Right ventricle myocardium inferior (tissue), 1 donor: ENCODE data around the gene ANXA2. TPM values are rescaled to one million over a fixed set of nuclear protein-coding genes. Genes with fewer than 3 reads are reported as not detected.

Source experiments
- ATAC-seq: fragments of 200-7000 bp; cut with Tn5 transposase; one replicate; pipeline ENCODE4 v1.9.1; 2020; ENCODE audit warnings: mild to moderate bottlenecking, moderate library complexity
- DNase-seq: peaks from one replicate; pipeline ENCODE4 v3.0.0; 2021; ENCODE audit errors: missing footprints
- intact Hi-C: fragments of 100-400 bp; cut with DNase I; formaldehyde crosslinking; loops from one replicate; pipeline ENCODE4 v1.11.0; 2022
- total RNA-seq: library from RNA; stranded (reverse); fragmentation: NEBNext Ultra II Directional; extraction: Animal tissue kit (Norgen Biotek cat#: 25700); gene quantifications from one replicate; pipeline ENCODE4 v1.2.1, GENCODE V29; 2021
- donor health status: DM: no; HTN: yes; CAD: no; lungs with severe emphysema.

The ANXA2 gene
- total RNA-seq, 1 donor from 2014 or later: 212 TPM

DNA sequence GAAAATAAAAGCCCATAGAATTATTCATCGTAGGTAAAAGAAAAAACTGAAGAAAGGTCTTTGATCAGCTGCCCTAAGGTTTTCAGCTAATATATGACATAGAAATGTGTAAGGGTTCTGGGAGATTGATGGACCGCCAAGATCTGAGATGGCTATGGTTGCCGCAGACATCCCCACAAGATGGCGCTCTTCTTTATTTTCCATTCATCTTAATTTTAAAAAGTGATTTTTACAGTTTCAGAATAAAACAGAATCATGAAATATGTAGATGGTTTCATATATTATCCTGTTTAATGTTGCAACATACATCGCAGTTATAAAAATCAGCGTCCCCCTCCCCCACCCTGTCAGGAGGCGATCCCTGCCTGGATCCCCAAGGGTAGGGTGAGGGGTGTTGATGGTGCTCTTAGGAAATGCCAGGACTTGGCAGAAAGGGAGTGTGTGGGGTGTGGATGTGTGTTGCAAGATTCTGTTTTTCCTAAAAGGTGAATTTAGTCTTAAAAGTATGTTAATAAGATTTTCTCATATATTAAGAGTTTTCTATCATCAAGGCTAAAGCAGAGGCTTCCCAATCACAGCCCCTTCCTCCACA, 68.8 kb downstream of the ANXA2 start:
- ATAC-seq (no peak), DNase-seq (no peak)
- intact Hi-C loops: loop anchor here (5.0 to 10.0 kb wide), 2 partner anchors 412 to 634 kb away; no protein-coding TSS in a partner anchor

GRCh38 chr15:60326824-60327654, 70.7 kb downstream of the ANXA2 start:
- intact Hi-C loops: loop anchor here (5.0 to 10.0 kb wide), 2 partner anchors 410 to 632 kb away; no protein-coding TSS in a partner anchor
- no peak for ATAC-seq
- DNase-seq: no peak

DNA sequence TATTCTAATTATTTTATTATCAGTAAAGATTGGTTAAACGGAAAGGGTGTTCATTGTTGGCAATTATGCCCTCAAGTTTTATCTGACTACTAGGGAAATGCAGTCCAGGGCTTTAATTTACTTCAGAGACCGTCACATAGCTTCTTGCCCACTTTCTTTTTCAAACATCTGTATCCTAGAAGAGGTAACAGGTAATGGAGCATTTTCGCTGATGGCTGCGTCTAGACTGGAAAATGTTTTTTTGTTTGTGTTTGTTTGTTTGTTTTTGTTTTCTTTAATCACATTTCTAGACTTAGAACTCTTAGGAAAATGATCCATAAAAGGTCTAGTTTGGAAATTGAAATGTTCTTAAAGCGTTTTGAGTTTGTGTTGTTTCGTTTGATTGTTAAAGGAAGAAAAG, 71.4 kb downstream of the ANXA2 start:
- no peak for DNase-seq
- ATAC-seq: no peak
- intact Hi-C loops: loop anchor here (5.0 to 10.0 kb wide), 2 partner anchors 409 to 632 kb away; no protein-coding TSS in a partner anchor

- no peak for DNase-seq
- no peak for ATAC-seq
- intact Hi-C loops: loop anchor here (5.0 to 10.0 kb wide), 2 partner anchors 409 to 631 kb away; no protein-coding TSS in a partner anchor
These were observed 71.9 kb downstream of the ANXA2 start for GRCh38 chr15:60325905-60326304.

- DNase-seq: no peak
- intact Hi-C loops: loop anchor here (5.0 to 10.0 kb wide), 2 partner anchors 408 to 630 kb away; no protein-coding TSS in a partner anchor
- ATAC-seq: no peak
These were observed 72.9 kb downstream of the ANXA2 start for GRCh38 chr15:60324706-60325438.

DNA sequence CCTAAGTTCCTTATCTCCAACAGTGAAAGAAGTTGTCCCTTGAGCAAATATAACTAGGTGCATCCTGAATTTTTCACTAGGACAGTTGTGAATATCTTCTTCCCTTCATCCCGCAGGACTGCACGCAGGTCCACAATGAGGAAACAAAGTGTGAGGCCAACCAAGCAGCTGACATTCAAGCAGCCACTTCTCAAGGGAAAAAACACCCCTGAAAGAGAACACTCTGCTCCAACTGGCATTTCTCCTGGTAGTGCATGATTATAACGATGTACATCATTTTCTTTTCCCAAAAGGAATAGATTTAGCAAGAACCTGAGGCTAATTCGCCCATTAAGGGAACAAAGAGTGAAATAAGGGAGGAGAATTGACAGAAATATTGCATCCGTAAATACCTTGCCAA, 74.5 kb downstream of the ANXA2 start:
- ATAC-seq (no peak), DNase-seq (no peak)
- intact Hi-C loops: loop anchor here (10.0 kb wide), 1 partner anchor 629 kb away; no protein-coding TSS in a partner anchor

GRCh38 chr15:60320365-60320764, 77.4 kb downstream of the ANXA2 start:
- DNase-seq (no peak), ATAC-seq (no peak)
- intact Hi-C loops: loop anchor here (10.0 kb wide), 1 partner anchor 626 kb away; no protein-coding TSS in a partner anchor

DNA sequence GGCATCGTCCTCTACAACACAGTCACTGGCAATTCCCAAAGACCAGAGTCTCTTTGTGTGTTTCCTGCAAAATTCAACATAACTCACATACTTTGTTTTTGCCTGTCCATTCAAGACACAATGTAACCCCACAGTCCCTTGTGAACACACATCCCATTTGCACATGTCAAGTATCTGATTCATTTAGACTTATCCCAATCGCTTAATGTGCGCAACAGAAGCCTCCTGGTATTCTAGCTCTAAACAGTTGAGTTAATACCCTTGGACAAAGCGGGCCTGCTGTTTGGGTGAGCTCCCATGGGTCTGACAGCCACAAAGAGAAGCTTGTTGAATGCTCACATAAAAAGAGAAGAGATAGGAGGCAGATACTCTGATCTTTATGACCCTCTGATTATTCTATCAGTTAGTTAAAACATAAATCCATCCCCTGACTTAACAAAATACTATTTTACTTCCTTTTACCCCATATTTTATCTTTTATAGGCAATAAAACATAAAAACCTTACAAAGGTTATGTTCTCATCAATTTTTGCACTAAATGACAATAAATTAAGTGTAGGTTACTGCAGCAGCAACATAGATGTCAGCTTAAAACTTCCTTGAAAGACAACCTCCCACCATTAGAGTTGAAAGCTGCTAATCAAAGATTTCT, 79.4 kb downstream of the ANXA2 start:
- no peak for ATAC-seq
- intact Hi-C loops: no loop called here
- DNase-seq: no peak

DNA sequence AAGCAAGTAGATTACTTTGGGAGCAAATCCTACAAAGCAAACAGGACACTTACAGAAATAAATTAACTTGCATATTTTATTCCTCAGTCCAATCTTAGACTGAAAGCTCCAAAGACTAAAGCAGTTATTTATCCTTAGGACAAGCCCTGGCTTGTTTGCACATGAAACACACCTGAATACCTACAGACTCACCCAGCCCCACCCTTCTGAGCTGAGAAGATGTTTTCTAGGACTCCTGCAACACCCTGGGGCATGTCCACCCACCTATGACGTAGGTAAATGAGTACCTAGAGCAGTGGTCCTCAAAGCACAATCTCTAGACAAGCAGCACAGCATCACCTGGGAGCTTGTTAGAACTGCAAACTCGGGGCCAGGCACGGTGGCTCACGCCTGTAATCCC, 80.8 kb downstream of the ANXA2 start:
- ATAC-seq: no peak
- intact Hi-C loops: no loop called here
- no peak for DNase-seq

DNA sequence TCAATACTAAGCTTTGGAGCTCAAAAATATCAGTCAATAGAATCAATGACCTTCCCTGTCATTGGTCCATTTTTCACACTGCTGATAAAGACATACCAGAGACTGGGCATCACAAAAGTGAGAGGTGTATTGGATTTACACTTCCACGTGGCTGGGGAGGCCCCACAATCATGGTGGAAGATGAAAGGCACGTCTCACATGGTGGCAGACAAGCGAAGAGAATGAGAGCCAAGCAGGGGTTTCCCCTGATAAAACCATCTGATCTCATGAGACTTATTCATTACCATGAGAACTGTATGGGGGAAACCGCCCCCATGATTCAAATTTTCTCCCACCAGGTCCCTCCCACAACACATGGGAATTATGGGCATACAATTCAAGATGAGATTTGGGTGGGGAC, 81.9 kb downstream of the ANXA2 start:
- no peak for DNase-seq
- no peak for ATAC-seq
- intact Hi-C loops: no loop called here

DNA sequence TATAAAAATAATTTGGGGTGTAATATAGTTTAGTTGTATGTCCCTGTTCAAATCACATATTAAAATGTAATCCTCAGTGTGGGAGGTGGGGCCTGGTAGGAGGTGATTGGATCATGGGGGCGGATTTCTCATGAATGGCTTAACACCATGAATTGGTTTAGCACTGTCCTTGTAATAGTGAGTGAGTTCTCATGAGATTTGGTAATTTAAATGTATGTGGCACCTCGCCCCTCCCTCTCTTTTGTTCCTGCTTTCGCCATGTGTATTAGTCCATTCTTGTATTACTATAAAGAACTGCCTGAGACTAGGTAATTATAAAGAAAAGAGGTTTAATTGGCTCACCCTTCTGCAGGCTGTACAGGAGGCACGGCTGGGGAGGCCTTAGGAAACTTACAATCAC, 83.9 kb downstream of the ANXA2 start:
- ATAC-seq (no peak), DNase-seq (no peak)
- intact Hi-C loops: no loop called here

DNA sequence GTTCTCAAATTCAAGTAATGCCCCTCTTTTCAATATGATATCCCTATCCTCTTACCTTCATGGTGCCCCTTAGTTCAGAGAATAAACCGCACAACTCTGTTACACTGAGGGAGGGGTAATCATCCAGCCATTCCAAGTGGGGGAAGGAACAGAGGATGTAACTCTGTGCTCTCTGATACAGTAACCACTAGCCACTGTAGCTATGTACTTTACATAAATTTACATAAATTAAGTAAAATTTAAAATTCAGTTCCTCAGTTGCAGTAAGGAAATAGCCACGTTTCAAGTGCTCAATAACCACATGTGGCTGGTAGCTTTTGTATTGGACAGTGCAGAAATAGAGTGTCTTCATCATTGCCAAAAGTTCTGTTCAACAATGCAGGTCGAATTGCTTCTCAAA, 90.8 kb downstream of the ANXA2 start:
- DNase-seq (no peak), ATAC-seq (no peak)
- intact Hi-C loops: no loop called here

GRCh38 chr15:60301024-60301423, 96.8 kb downstream of the ANXA2 start:
- DNase-seq: no peak
- ATAC-seq: no peak
- intact Hi-C loops: no loop called here

DNA sequence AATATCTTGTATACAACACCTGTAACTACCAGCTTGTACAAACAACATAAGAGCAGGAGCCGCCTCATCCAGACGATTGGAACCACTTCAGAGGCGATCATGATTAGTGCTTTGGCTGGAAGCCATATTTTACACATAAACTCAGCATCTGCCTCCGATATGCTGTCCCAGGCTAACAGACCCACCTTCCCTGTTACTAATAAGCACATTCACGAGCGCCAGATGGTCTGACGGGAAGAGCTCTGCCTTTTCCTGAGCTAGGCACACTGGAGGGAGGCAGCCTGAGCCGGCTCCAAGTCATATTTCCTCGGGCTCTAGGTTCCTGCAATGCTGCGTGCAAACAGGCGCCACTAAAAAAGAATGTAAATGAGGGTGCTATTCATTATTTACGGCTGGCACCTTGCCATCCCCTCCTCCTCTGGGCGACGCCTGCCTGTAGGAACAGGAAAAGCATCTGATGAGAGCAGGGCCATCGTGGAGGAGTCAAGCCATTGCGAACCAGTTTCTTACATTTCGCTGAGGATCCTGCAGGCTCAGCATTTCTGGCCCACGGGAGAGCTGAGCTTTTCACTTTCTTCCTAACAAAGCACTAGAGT, 98.2 kb downstream of the ANXA2 start:
- ATAC-seq: peak; percentile 3
- peak; percentile 49 for DNase-seq
- intact Hi-C loops: no loop called here

Other genes starting within 250 kb of the ANXA2 start
- gene ICE2, start 81.2 kb upstream of the ANXA2 start, total RNA-seq: 21.9 TPM